ENCODE results near the gene SHISAL2B.
"Not testable (repeated sequence)": the region's sequence is repeated elsewhere in the genome, so short reads cannot be mapped to it uniquely, and the experiment has no call there.

The SHISAL2B gene

GRCh38 chr5:64706074-64706473 is 15.8 kb downstream of the SHISAL2B start:
- not testable (repeated sequence) for DNase-seq

- DNase-seq, result no peak
Observed at GRCh38 chr5:64707191-64707590, 16.9 kb downstream of the SHISAL2B start.

- not testable (repeated sequence) for DNase-seq
Observed at GRCh38 chr5:64714495-64714894, 24.2 kb downstream of the SHISAL2B start.

- DNase-seq, result no peak
Observed at GRCh38 chr5:64722588-64722987, 32.3 kb downstream of the SHISAL2B start.

GRCh38 chr5:64727150-64727549 is 36.8 kb downstream of the SHISAL2B start:
- no peak for DNase-seq

GRCh38 chr5:64742411-64742810 is 52.1 kb downstream of the SHISAL2B start:
- no peak for DNase-seq

- no peak for DNase-seq
Observed at GRCh38 chr5:64742821-64743220, 52.5 kb downstream of the SHISAL2B start.

GRCh38 chr5:64744914-64745313 is 54.6 kb downstream of the SHISAL2B start:
- no peak for DNase-seq

GRCh38 chr5:64746446-64746845 is 56.1 kb downstream of the SHISAL2B start:
- DNase-seq, result no peak

- DNase-seq, result no peak
Observed at GRCh38 chr5:64749385-64749784, 59.1 kb downstream of the SHISAL2B start.

GRCh38 chr5:64754066-64754465 is 63.8 kb downstream of the SHISAL2B start:
- DNase-seq, result no peak

GRCh38 chr5:64758901-64759300 is 68.6 kb downstream of the SHISAL2B start:
- DNase-seq, result no peak

GRCh38 chr5:64759960-64760660 is 69.8 kb downstream of the SHISAL2B start:
- DNase-seq, result no peak

GRCh38 chr5:64763948-64764503 is 73.7 kb downstream of the SHISAL2B start:
- no peak for DNase-seq

GRCh38 chr5:64765804-64766504 is 75.7 kb downstream of the SHISAL2B start:
- DNase-seq, result no peak

- DNase-seq, result peak; percentile 27 to 31
Observed at GRCh38 chr5:64766941-64767340, 76.6 kb downstream of the SHISAL2B start.

All from inflammatory macrophage treated with lipopolysaccharide for 1 hour (primary cell).